IPS-15b (cell line): Measurements from ENCODE around the gene SMARCC2.
A peak's percentile ranks its signal among the peaks of the same experiment; 100 is the strongest.
"Not testable (repeated sequence)": the region's sequence is repeated elsewhere in the genome, so short reads cannot be mapped to it uniquely, and the experiment has no call there.

Experiments
- H3K27me3 ChIP-seq: one replicate; pipeline ENCODE4 v1.6.1; 2013; ENCODE audit warnings: low read length; ENCODE audit not compliant: control insufficient read depth, insufficient read depth
- H3K36me3 ChIP-seq: one replicate; pipeline ENCODE4 v1.6.1; 2013; ENCODE audit warnings: low read length; ENCODE audit not compliant: control insufficient read depth, insufficient read depth
- H3K4me1 ChIP-seq: one replicate; pipeline ENCODE4 v1.6.1; 2013; ENCODE audit warnings: mild to moderate bottlenecking, low read length; ENCODE audit not compliant: control insufficient read depth, insufficient read depth
- H3K4me3 ChIP-seq: one replicate; pipeline ENCODE4 v1.5.1; 2013; ENCODE audit warnings: low read depth, low read length
- H3K9ac ChIP-seq: one replicate; pipeline ENCODE4 v1.6.1; 2013; ENCODE audit warnings: low read depth, mild to moderate bottlenecking, low read length
- H3K9me3 ChIP-seq: one replicate; pipeline ENCODE4 v1.6.1; 2013; ENCODE audit warnings: mild to moderate bottlenecking, low read length; ENCODE audit not compliant: control insufficient read depth, insufficient read depth

SMARCC2 gene

DNA sequence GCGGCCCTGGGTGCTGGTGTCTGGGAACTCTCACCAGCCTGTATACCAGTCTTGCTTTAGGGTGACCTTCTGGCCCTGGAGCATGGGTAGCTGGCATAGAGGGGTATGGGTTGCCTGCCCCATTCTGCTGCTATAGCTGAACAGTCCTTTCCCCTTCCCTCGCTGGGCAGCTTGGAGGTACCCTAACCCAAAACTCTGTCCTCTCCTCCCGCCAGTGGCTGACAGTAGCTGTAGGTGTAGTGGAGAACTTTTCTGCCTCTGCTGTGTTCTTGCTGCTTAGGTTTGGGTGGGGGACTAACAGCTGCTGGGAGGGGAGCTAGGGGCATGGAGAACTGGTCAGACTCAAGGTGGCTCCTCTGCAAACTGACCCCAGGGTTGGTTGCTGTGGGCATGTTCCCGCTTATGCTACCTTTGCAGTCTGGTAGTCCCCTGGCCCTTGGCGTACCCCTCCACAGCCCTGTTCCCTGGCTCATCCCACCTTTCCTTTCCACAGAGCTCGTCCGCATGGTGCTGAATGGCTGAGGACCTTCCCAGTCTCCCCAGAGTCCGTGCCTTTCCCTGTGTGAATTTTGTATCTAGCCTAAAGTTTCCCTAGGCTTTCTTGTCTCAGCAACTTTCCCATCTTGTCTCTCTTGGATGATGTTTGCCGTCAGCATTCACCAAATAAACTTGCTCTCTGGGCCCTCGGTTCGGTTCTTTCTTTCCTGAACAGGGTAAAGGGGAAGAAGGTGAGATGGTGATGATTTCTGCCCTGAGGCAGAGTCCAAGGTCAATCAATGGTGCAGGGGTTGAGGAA, 28.2 kb downstream of the SMARCC2 start:
- no peaks in the 10 kb centered on the region for H3K27me3 ChIP-seq
- peaks cover 56% of the 10 kb centered on the region for H3K36me3 ChIP-seq
- H3K9me3 ChIP-seq: no peaks in the 10 kb centered on the region
- H3K9ac ChIP-seq: peak overlapping the region; percentile 8
- H3K4me1 ChIP-seq: peaks cover 21% of the 10 kb centered on the region
- no peak overlapping the region for H3K4me3 ChIP-seq

- H3K4me1 ChIP-seq: peaks cover 21% of the 10 kb centered on the region
- H3K36me3 ChIP-seq: peaks cover 57% of the 10 kb centered on the region
- H3K27me3 ChIP-seq: no peaks in the 10 kb centered on the region
- H3K9me3 ChIP-seq: no peaks in the 10 kb centered on the region
- peak overlapping the region; percentile 98 for H3K4me3 ChIP-seq
- H3K9ac ChIP-seq: peak overlapping the region; percentile 8
Observed at GRCh38 chr12:56160193-56160763, 29.0 kb downstream of the SMARCC2 start.

DNA sequence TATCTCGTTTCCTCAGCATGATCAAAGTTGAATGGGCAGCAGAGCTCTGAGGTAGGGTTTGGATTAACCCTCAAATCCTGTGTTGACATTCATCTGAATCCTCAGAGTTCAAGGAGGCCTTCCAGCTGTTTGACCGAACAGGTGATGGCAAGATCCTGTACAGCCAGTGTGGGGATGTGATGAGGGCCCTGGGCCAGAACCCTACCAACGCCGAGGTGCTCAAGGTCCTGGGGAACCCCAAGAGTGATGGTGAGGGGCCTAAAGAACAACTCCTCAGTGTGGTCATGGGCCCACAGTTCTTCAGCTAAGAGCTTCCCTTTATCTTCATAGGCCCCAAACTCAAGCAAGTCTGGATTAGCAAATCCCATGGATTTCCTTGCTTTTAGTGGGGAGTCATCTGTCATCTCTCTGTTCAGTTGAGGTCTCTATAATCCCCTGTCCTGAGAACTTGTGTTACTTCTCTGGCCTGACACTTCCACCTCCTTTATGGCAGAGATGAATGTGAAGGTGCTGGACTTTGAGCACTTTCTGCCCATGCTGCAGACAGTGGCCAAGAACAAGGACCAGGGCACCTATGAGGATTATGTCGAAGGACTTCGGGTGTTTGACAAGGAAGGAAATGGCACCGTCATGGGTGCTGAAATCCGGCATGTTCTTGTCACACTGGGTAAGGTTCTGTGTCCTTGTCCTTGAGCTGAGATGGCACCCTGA, 29.6 kb downstream of the SMARCC2 start:
- H3K4me3 ChIP-seq: peak overlapping the region; percentile 98
- H3K9me3 ChIP-seq: no peaks in the 10 kb centered on the region
- peaks cover 55% of the 10 kb centered on the region for H3K36me3 ChIP-seq
- H3K27me3 ChIP-seq: no peaks in the 10 kb centered on the region
- H3K4me1 ChIP-seq: peaks cover 21% of the 10 kb centered on the region
- peak overlapping the region; percentile 30 for H3K9ac ChIP-seq

DNA sequence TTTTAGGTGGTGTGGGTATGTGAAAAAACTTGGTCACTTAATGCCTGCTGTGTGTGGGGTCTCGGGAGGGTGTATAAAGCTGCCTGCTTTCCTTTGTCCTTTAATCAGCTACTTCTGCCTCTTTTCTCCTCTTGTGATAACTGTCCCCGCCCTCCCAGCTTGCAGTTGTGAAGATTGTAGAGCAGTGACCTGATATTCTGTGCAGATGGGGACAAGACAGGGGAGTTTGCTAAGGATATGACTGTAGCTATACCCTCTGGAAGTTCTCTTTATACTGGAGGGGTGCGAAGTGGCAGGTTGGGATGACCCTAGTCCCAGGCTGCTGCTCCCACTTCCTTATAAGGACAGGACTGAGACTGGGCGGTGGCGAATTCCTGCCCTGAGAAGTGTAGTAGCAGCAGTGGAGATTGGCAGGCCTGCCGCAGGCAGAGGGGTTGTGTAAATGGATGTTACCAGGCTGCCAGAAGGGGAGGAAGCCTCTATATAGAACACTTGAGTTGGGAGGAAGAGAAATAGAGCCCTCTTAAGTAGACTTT, 30.3 kb downstream of the SMARCC2 start:
- Histone ChIP-seq H3K27me3 (no peaks in the 10 kb centered on the region), H3K9ac (peak overlapping the region; percentile 96), H3K36me3 (peaks cover 53% of the 10 kb centered on the region), H3K9me3 (no peaks in the 10 kb centered on the region), H3K4me1 (peaks cover 21% of the 10 kb centered on the region), H3K4me3 (peak overlapping the region; percentile 98)

DNA sequence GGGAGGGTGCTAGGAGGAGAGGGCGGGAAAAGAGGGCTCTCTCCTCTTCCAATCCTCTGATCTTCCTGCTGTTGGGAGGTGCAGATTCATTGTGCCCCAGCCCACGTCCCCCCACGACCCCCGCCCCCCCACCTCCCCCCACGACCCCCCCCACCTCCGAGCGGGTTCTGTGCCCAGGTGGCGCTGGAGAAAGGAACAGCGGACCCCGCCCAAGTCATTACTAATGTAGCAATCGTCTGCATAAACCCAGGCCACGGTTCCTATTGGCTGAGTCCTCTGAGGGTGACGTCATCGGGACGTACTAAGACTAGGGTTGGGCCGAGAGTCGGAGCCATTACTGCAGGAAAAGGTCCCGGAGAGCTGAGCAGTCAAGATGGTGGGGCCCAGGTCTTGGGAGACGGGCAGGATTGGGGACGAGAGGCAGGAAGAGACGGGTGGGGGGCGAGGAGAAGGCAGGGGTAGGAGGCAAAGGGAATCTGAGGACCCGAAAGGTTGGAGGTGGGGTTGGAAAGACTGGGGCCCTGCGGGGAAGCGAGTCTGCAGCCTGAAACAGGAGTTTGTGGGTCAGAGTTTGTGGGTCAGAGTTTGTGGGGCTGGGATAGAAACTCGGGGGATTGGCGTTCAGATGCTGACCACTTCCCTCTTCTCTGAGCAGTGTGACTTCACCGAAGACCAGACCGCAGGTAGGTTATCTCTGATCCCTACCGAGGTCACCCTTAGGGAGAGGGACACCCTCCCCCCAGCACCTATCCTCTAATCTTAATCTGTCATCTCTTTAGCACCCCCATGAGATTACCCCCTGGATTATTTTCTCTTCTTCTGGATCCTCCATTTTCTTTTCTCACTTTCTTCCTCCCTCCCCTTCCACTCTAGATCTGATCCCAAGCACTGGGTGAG, 31.0 kb downstream of the SMARCC2 start, which contains the start of gene MYL6:
TSS of gene MYL6 (plus strand) at position 331 of the 897 bp plus-strand sequence. CDS start at position 374, 43 bp downstream.
- no peaks in the 10 kb centered on the region for H3K27me3 ChIP-seq
- peak within 1 kb of the TSS; percentile 96 for H3K9ac ChIP-seq
- H3K4me1 ChIP-seq: peaks cover 21% of the 10 kb centered on the region
- H3K36me3 ChIP-seq: peaks cover 48% of the 10 kb centered on the region
- peak within 1 kb of the TSS; percentile 98 for H3K4me3 ChIP-seq
- no peaks in the 10 kb centered on the region for H3K9me3 ChIP-seq

DNA sequence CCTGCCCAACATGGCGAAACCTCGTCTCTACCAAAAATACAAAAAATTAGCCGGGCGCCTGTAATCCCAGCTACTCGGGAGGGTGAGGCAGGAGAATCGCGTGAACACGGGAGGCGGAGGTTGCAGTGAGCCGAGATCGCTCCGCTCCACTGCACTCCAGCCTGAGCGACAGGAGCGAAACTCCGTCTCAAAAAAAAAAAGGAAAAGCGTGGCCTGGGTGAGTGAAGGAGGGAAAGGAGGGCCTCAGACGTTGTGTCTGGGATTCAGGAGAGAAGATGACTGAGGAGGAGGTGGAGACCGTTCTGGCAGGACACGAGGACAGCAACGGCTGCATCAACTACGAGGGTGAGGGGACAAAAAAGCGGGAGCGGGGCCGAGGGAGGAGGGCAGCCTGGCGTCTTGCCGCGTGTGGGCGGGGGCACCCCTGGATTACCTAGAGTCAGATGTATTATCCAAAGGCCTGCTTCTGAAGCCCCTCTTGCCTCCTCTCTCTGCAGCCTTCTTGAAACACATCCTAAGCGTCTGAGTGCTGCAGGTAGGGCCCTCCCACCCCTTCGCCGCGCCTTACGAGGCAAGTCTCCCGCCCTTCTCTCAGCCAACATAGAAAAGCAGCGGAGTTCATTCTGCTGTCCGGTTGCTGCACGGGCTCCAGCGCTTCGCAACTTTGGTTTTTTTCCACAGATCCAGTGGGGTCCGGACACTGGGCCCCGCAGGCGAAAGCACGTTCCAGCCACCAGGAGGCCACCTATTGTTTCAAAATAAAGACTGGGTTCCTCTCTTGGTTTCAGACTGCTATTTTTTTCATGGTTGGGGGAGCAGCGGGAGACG, 31.9 kb downstream of the SMARCC2 start:
- Histone ChIP-seq H3K36me3 (peaks cover 43% of the 10 kb centered on the region), H3K9me3 (no peaks in the 10 kb centered on the region), H3K4me1 (peaks cover 19% of the 10 kb centered on the region), H3K4me3 (peak overlapping the region; percentile 69), H3K27me3 (no peaks in the 10 kb centered on the region), H3K9ac (peak overlapping the region; percentile 89)

- H3K4me1 ChIP-seq: peaks cover 19% of the 10 kb centered on the region
- peak overlapping the region; percentile 89 for H3K9ac ChIP-seq
- peak overlapping the region; percentile 69 for H3K4me3 ChIP-seq
- not testable (repeated sequence) for H3K27me3 ChIP-seq, H3K9me3 ChIP-seq
- H3K36me3 ChIP-seq: peaks cover 36% of the 10 kb centered on the region
Observed at GRCh38 chr12:56156464-56157200, 32.7 kb downstream of the SMARCC2 start.

GRCh38 chr12:56155256-56155845, 33.9 kb downstream of the SMARCC2 start:
- Histone ChIP-seq H3K4me1 (peaks cover 8% of the 10 kb centered on the region), H3K27me3 (no peaks in the 10 kb centered on the region), H3K9me3 (no peaks in the 10 kb centered on the region), H3K36me3 (peaks cover 24% of the 10 kb centered on the region), H3K4me3 (no peak overlapping the region), H3K9ac (no peak overlapping the region)

DNA sequence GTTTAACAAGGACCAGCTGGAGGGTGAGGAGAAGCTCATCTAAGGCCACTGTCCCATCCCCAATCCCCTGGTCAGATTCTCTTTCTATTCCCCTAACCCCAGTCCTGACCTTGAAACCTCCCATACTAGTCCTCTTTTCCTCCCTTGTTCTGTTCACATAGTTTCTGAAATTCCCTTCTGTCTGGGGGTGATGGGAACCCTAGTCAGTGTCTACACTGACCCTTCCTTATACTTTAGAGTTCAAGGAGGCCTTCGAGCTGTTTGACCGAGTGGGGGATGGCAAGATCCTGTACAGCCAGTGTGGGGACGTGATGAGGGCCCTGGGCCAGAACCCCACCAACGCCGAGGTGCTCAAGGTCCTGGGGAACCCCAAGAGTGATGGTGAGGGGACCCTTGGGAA, 34.5 kb downstream of the SMARCC2 start:
- H3K9ac ChIP-seq: no peak overlapping the region
- no peak overlapping the region for H3K4me3 ChIP-seq
- no peaks in the 10 kb centered on the region for H3K9me3 ChIP-seq
- no peaks in the 10 kb centered on the region for H3K27me3 ChIP-seq
- peaks cover 4% of the 10 kb centered on the region for H3K4me1 ChIP-seq
- H3K36me3 ChIP-seq: peaks cover 19% of the 10 kb centered on the region
